Caco-2 (cell line): Measurements from ENCODE around the gene BLOC1S3. TPM values are rescaled to one million over a fixed set of nuclear protein-coding genes. Genes with fewer than 3 reads are reported as not detected.

Source experiments
- BruUV-seq: library from RNA; stranded (reverse); fragments of 400-500 nt; replicated peaks from 2 replicates; lab custom pipeline; 2021; lab: Mats Ljungman, UMichigan
- CTCF ChIA-PET: fragments of 300-600 bp; sonication (Branson Sonifier 250); formaldehyde crosslinking; loops from one replicate; lab custom pipeline; 2022; ENCODE audit warnings: antibody characterized with exemption; lab: Charles Lee
- POLR2A ChIA-PET: fragments of 300-600 bp; sonication (Branson Sonifier 250); formaldehyde crosslinking; loops from one replicate; lab custom pipeline; 2022; ENCODE audit warnings: antibody characterized with exemption; lab: Charles Lee
- DNase-seq, 2 experiments: peaks; one replicate each; pipeline versions ENCODE4 v3.0.0 to v3.0.0-alpha.2; 2020 to 2022
- H3K27me3 ChIP-seq: replicated peaks from 2 replicates; pipeline ENCODE4 v1.6.0; 2011; ENCODE audit warnings: low read length; ENCODE audit not compliant: control insufficient read depth, insufficient read depth
- H3K36me3 ChIP-seq: 2 replicates; pipeline ENCODE4 v1.5.1; 2011; ENCODE audit warnings: low read length; ENCODE audit not compliant: control insufficient read depth, insufficient read depth
- H3K4me1 ChIP-seq: fragments of 250-450 bp; sonication (Bioruptor Pico); 2 replicates; pipeline ENCODE4 v1.5.1; 2020; ENCODE audit warnings: mild to moderate bottlenecking
- H3K4me3 ChIP-seq: 2 replicates; pipeline ENCODE4 v1.5.1; 2011; ENCODE audit warnings: low read depth, mild to moderate bottlenecking, control low read depth, low read length
- H3K9me3 ChIP-seq: fragments of 250-450 bp; sonication (Bioruptor Pico); 2 replicates; pipeline ENCODE4 v1.5.1; 2020; ENCODE audit warnings: mild to moderate bottlenecking, moderate library complexity
- H3K27ac Mint-ChIP-seq: one replicate; pipeline ENCODE4 v1.8.0; 2022; ENCODE audit warnings: mixed read lengths; ENCODE audit not compliant: unreplicated experiment
- H3K27me3 Mint-ChIP-seq: one replicate; pipeline ENCODE4 v1.8.0; 2022; ENCODE audit warnings: mixed read lengths; ENCODE audit not compliant: insufficient read depth, unreplicated experiment
- H3K36me3 Mint-ChIP-seq: one replicate; pipeline ENCODE4 v1.8.0; 2022; ENCODE audit warnings: mild to moderate bottlenecking, mixed read lengths; ENCODE audit not compliant: insufficient read depth, unreplicated experiment
- H3K4me1 Mint-ChIP-seq: one replicate; pipeline ENCODE4 v1.8.0; 2022; ENCODE audit warnings: low read depth, mixed read lengths; ENCODE audit not compliant: unreplicated experiment
- H3K4me3 Mint-ChIP-seq: one replicate; pipeline ENCODE4 v1.8.0; 2022; ENCODE audit warnings: mild to moderate bottlenecking, moderate library complexity, mixed read lengths; ENCODE audit not compliant: unreplicated experiment
- H3K9me3 Mint-ChIP-seq: one replicate; pipeline ENCODE4 v1.8.0; 2022; ENCODE audit warnings: mixed read lengths; ENCODE audit not compliant: unreplicated experiment
- CTCF ChIP-seq, 2 experiments: fragments of 200-600 bp in 1 of 2; IDR thresholded peaks; 1 replicate in 1 of 2; 2 replicates in 1 of 2; pipeline versions ENCODE4 v1.5.1 to v1.8.0; 2011 to 2022; ENCODE audit warnings: antibody characterized with exemption in 1 of 2, control low read depth in 1 of 2, inconsistent platforms in 1 of 2, low read depth in 1 of 2, low read length in 1 of 2, mild to moderate bottlenecking in 1 of 2, moderate library complexity in 1 of 2; ENCODE audit not compliant: insufficient read depth in 1 of 2, severe bottlenecking in 1 of 2, unreplicated experiment in 1 of 2
- intact Hi-C: fragments of 100-400 bp; cut with micrococcal nuclease; formaldehyde crosslinking; loops from one replicate; pipeline ENCODE4 v1.10.0; 2022; ENCODE audit not compliant: unreplicated experiment
- total RNA-seq: library from RNA; stranded (reverse); gene quantifications from 2 replicates; pipeline ENCODE4 v1.2.3, GENCODE V29; 2022

Gene BLOC1S3
- total RNA-seq, 1 experiment from 2014 or later, result 20.4 TPM

GRCh38 chr19:45146741-45147205 lies 31.8 kb upstream of the BLOC1S3 start:
- Histone ChIP-seq H3K27me3 (no peaks in the 10 kb centered on the region), H3K36me3 (peaks cover 2% of the 10 kb centered on the region), H3K9me3 (no peaks in the 10 kb centered on the region), H3K4me3 (no peak overlapping the region), H3K4me1 (no peaks in the 10 kb centered on the region)
- CTCF ChIA-PET, result interaction anchor here (0.7 kb wide), 1 partner anchor 34 kb away, joined by 9 read pairs; no protein-coding TSS in a partner anchor
- DNase-seq, result no peak
- peaks cover 50% of the 10 kb centered on the region for H3K36me3 Mint-ChIP-seq
- H3K4me1 Mint-ChIP-seq, result no peaks in the 10 kb centered on the region
- no peaks in the 10 kb centered on the region for H3K9me3 Mint-ChIP-seq
- POLR2A ChIA-PET, result interaction anchor here (0.7 kb wide), 1 partner anchor 8 kb away, joined by 3 read pairs; no protein-coding TSS in a partner anchor
- TSS peak; percentile 30 for BruUV-seq
- intact Hi-C loops, result no loop called here
- H3K27me3 Mint-ChIP-seq, result no peaks in the 10 kb centered on the region
- H3K27ac Mint-ChIP-seq, result no peak overlapping the region
- no peak for TF ChIP-seq CTCF (IDR thresholded peaks at IDR 0.05; ENCODE audit: insufficient read depth in 1 of 2, low read depth in 1 of 2, low read length in 1 of 2, severe bottlenecking in 1 of 2, unreplicated experiment in 1 of 2)
- H3K4me3 Mint-ChIP-seq, result no peak overlapping the region

DNA sequence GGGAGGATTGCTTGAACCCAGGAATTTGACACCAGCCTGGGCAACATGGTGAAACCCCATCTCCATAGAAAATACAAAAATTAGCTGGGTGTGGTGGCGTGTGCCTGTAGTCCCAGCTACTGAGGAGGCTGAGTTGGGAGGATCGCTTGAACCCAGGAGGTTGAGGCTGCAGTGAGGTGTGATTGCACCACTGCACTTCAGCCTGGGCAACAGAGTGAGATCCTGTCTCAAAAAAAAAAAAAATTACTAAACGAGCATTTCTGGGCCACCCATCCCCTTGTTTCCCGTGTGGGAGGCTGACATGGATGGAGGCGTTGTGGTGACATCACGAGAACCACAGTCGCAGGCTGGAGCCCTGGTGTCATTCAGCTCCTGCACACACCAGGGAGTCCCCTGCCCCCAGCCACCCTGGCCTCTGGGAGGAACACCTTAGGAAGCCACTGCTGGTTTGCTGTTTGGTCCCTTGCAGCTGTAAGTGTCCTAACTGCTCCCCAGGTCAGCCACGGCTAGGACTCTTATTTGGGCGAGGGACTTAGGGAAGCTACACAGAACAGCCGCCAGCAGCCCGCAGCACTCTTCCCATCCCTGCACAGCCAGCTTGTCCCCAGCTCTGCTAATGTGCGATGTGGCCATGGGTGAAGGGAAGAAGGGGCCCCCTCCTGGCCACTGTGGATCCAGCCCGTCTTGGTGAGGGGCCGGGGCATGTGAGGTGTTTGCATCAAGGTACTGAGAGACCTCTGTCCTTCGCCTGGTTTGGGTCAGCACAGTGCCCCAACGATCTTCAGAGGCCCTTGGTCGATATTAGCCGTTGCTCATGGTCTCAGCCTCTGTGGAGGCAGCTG lies 30.5 kb upstream of the BLOC1S3 start:
- no peak for DNase-seq
- POLR2A ChIA-PET, result interaction anchor here (0.7 kb wide), 1 partner anchor 56 kb away, joined by 5 read pairs; no protein-coding TSS in a partner anchor
- intact Hi-C loops, result no loop called here
- no peak for TF ChIP-seq CTCF (IDR thresholded peaks at IDR 0.05; ENCODE audit: insufficient read depth in 1 of 2, low read depth in 1 of 2, low read length in 1 of 2, severe bottlenecking in 1 of 2, unreplicated experiment in 1 of 2)
- no peaks in the 10 kb centered on the region for H3K27me3 Mint-ChIP-seq
- Histone ChIP-seq H3K4me1 (0 out of 2 replicates have a peak, but pooled peaks cover 6% of the 10 kb centered on the region), H3K4me3 (no peak overlapping the region), H3K27me3 (no peaks in the 10 kb centered on the region), H3K36me3 (peaks cover 2% of the 10 kb centered on the region), H3K9me3 (no peaks in the 10 kb centered on the region)
- H3K4me1 Mint-ChIP-seq, result no peaks in the 10 kb centered on the region
- CTCF ChIA-PET, result interaction anchor here (0.7 kb wide), 2 partner anchors 137 to 523 kb away, joined by 3 to 4 read pairs; no protein-coding TSS in a partner anchor
- no peak overlapping the region for H3K4me3 Mint-ChIP-seq
- peak overlapping the region; percentile 48 for H3K27ac Mint-ChIP-seq
- H3K9me3 Mint-ChIP-seq, result no peaks in the 10 kb centered on the region
- no TSS peak for BruUV-seq
- H3K36me3 Mint-ChIP-seq, result peaks cover 51% of the 10 kb centered on the region

DNA sequence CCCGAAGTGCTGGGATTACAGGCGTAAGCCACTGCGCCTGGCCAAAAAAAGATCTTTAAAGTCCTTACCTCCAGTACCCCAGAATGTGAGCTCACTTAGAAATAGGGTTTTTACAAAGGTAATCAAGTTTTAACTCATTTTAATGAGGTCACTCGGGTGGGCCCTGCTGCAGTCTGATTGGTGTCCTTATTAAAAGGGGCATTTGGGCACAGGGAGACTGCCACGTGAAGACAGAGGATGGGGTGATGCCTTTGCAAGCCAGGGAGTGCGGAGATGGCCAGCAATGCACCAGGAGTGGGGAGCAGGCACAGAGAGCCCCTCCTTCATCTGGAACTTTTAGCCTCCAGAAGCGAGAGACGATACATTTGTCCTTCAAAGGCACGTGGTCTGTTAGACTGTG lies 29.5 kb upstream of the BLOC1S3 start:
- H3K9me3 ChIP-seq, result no peaks in the 10 kb centered on the region
- ChIA-PET POLR2A (no interaction called here), CTCF (interaction anchor here (1.9 kb wide), 1 partner anchor 29 kb away, joined by 6 read pairs; the partner anchor contains the start of genes BLOC1S3 and TRAPPC6A)
- H3K36me3 ChIP-seq, result no peaks in the 10 kb centered on the region; the same call in 1 of the 2 replicates
- no peak for DNase-seq
- no peak for TF ChIP-seq CTCF (IDR thresholded peaks at IDR 0.05; ENCODE audit: insufficient read depth in 1 of 2, low read depth in 1 of 2, low read length in 1 of 2, severe bottlenecking in 1 of 2, unreplicated experiment in 1 of 2)
- no peaks in the 10 kb centered on the region for H3K27me3 Mint-ChIP-seq
- H3K36me3 Mint-ChIP-seq, result peaks cover 59% of the 10 kb centered on the region
- H3K9me3 Mint-ChIP-seq, result no peaks in the 10 kb centered on the region
- peaks cover 6% of the 10 kb centered on the region for H3K4me1 Mint-ChIP-seq
- H3K4me3 Mint-ChIP-seq, result no peak overlapping the region
- H3K4me3 ChIP-seq, result no peak overlapping the region
- H3K27ac Mint-ChIP-seq, result no peak overlapping the region
- no peaks in the 10 kb centered on the region for H3K27me3 ChIP-seq
- H3K4me1 ChIP-seq, result peaks cover 7% of the 10 kb centered on the region
- BruUV-seq, result no TSS peak
- intact Hi-C loops, result no loop called here
